Body of pancreas (tissue), 4 donors: ENCODE data around the gene VPS26A. TPM values are rescaled to one million over a fixed set of nuclear protein-coding genes. Genes with fewer than 3 reads are reported as not detected.

ENCODE experiments used
- ATAC-seq: fragments of 150-250 bp; one replicate; pipeline ENCODE4 v1.9.1; 2016
- DNase-seq, 4 donors: peaks; one replicate each; pipeline ENCODE4 v3.0.0-alpha.2; 2019
- H3K27ac ChIP-seq, 4 donors: fragments of 200-600 bp; sonication (generic); 1 replicate in 3 of 4; 2 replicates in 1 of 4; pipeline versions ENCODE4 v1.5.1 to v1.6.1; 2016 to 2019; ENCODE audit warnings: mild to moderate bottlenecking in 1 of 4, mixed read lengths in 1 of 4, moderate library complexity in 1 of 4
- H3K27me3 ChIP-seq, 2 donors: fragments of 200-600 bp; sonication (generic); one replicate each; pipeline ENCODE4 v1.6.0; 2016; ENCODE audit warnings: mild to moderate bottlenecking in 1 of 2
- H3K36me3 ChIP-seq, 2 donors: fragments of 200-600 bp; sonication (generic); replicated peaks in 1 of 2; 2 replicates each; pipeline ENCODE4 v1.5.1; 2016; ENCODE audit warnings: low read depth in 2 of 2; ENCODE audit not compliant: insufficient read depth in 1 of 2
- H3K4me1 ChIP-seq: fragments of 200-600 bp; sonication (generic); one replicate; pipeline ENCODE4 v1.6.0; 2016
- H3K4me3 ChIP-seq, 2 donors: fragments of 200-600 bp; sonication (generic); 1 replicate in 1 of 2; 2 replicates in 1 of 2; pipeline ENCODE4 v1.5.1; 2016 to 2019
- H3K9me3 ChIP-seq, 3 donors: fragments of 200-600 bp; sonication (generic); 1 replicate in 2 of 3; 2 replicates in 1 of 3; pipeline ENCODE4 v1.5.1; 2016
- CTCF ChIP-seq, 7 experiments: fragments of 450-650 bp in 4 of 7; fragments of 200-600 bp in 3 of 7; sonication (generic) in 3 of 7; IDR thresholded peaks; one replicate each; pipeline ENCODE4 v1.5.1; 2016 to 2019; ENCODE audit warnings: antibody characterized with exemption in 7 of 7
- POLR2A ChIP-seq, 3 donors: fragments of 450-650 bp; IDR thresholded peaks; one replicate each; pipeline ENCODE4 v1.6.1; 2016; ENCODE audit warnings: antibody characterized with exemption in 3 of 3, mild to moderate bottlenecking in 2 of 3
- WGBS, 2 donors: methylation state at CpG; one replicate each; pipeline ENCODE4 v1.1.5; 2017; 5-methylcytosine and 5-hydroxymethylcytosine counted together
- intact Hi-C: fragments of 100-400 bp; cut with DNase I; formaldehyde crosslinking; loops from one replicate; pipeline ENCODE4 v1.15.1; 2023
- total RNA-seq, 2 donors: library from RNA; depleted of rRNA; stranded (reverse); fragments of >200 nt; gene quantifications; one replicate each; pipeline ENCODE4 v1.1.0, GENCODE V29; 2016

The VPS26A gene
- total RNA-seq, 2 donors from 2014 or later = 12.2 to 17.1 TPM

- Histone ChIP-seq H3K36me3 (no peaks in the 10 kb centered on the region), H3K4me3 (no peak overlapping the region), H3K27me3 (no peaks in the 10 kb centered on the region), H3K4me1 (peaks cover 11% of the 10 kb centered on the region), H3K9me3 (no peaks in the 10 kb centered on the region), H3K27ac (peak overlapping the region in 1 of 4 donors; percentile 72)
- no peak for DNase-seq
- ATAC-seq = no peak
- intact Hi-C loops = no loop called here
- TF ChIP-seq CTCF (IDR thresholded peaks at IDR 0.05) (no peak), POLR2A (IDR thresholded peaks at IDR 0.05) (no peak)
- WGBS, 2 donors = 23 to 31% methylated on average over 10 of the region's 10 CpGs
These were observed 91.6 kb downstream of the VPS26A start for GRCh38 chr10:69215405-69216171.

GRCh38 chr10:69216577-69217118, 92.7 kb downstream of the VPS26A start:
- intact Hi-C loops = no loop called here
- H3K27me3 ChIP-seq = no peaks in the 10 kb centered on the region
- H3K36me3 ChIP-seq = no peaks in the 10 kb centered on the region
- WGBS, 2 donors = 76 to 82% methylated on average over 11 of the region's 11 CpGs
- ATAC-seq (no peak), DNase-seq (no peak)
- H3K4me1 ChIP-seq = peaks cover 11% of the 10 kb centered on the region
- H3K4me3 ChIP-seq = no peak overlapping the region
- TF ChIP-seq CTCF (IDR thresholded peaks at IDR 0.05) = no peak
- no peak for TF ChIP-seq POLR2A (IDR thresholded peaks at IDR 0.05)
- H3K27ac ChIP-seq = peak overlapping the region in 3 of 4 donors; percentile 52 to 76 (median 72)
- no peaks in the 10 kb centered on the region for H3K9me3 ChIP-seq

GRCh38 chr10:69217119-69217754, 93.3 kb downstream of the VPS26A start:
- no peak overlapping the region for H3K4me3 ChIP-seq
- peaks cover 11% of the 10 kb centered on the region for H3K4me1 ChIP-seq
- intact Hi-C loops = no loop called here
- H3K27ac ChIP-seq = peak overlapping the region; percentile 10 to 76 (median 62)
- TF ChIP-seq POLR2A (IDR thresholded peaks at IDR 0.05) = no peak
- H3K36me3 ChIP-seq = no peaks in the 10 kb centered on the region
- DNase-seq (peak in 1 of 4 donors; percentile 21), ATAC-seq (peak; percentile 68)
- no peaks in the 10 kb centered on the region for H3K9me3 ChIP-seq
- 47 to 51% methylated on average over 4 of the region's 4 CpGs for WGBS, 2 donors
- no peaks in the 10 kb centered on the region for H3K27me3 ChIP-seq

GRCh38 chr10:69218831-69219230, 94.9 kb downstream of the VPS26A start:
- Histone ChIP-seq H3K4me3 (no peak overlapping the region), H3K36me3 (no peaks in the 10 kb centered on the region), H3K4me1 (peaks cover 11% of the 10 kb centered on the region), H3K27ac (peak overlapping the region in 3 of 4 donors; percentile 39 to 92 (median 75)), H3K9me3 (no peaks in the 10 kb centered on the region), H3K27me3 (no peaks in the 10 kb centered on the region)
- WGBS, 2 donors = 82% methylated on average over 6 of the region's 6 CpGs
- no peak for DNase-seq
- ATAC-seq = no peak
- TF ChIP-seq CTCF (IDR thresholded peaks at IDR 0.05) (no peak), POLR2A (IDR thresholded peaks at IDR 0.05) (no peak)
- intact Hi-C loops = no loop called here

- H3K4me1 ChIP-seq = peaks cover 11% of the 10 kb centered on the region
- ATAC-seq = peak; percentile 74
- intact Hi-C loops = no loop called here
- H3K27me3 ChIP-seq = no peaks in the 10 kb centered on the region
- H3K9me3 ChIP-seq = no peaks in the 10 kb centered on the region
- H3K27ac ChIP-seq = peak within 1 kb of the TSS; percentile 39 to 92 (median 64)
- H3K4me3 ChIP-seq = peak within 1 kb of the TSS in 1 of 2 donors; percentile 5
- peak; percentile 60 to 75 (median 70) for DNase-seq
- no peak for TF ChIP-seq CTCF (IDR thresholded peaks at IDR 0.05)
- TF ChIP-seq POLR2A (IDR thresholded peaks at IDR 0.05) = peak; percentile 55 to 93 (median 89)
- 27 to 33% methylated on average over 8 of the region's 8 CpGs for WGBS, 2 donors
- H3K36me3 ChIP-seq = no peaks in the 10 kb centered on the region
These were observed 96.1 kb downstream of the VPS26A start, which contains the start of gene HKDC1 for GRCh38 chr10:69220041-69220451. Gene HKDC1 (plus strand): TSS chr10:69220332. CDS start chr10:69220436, 104 bp downstream.
